HG03139 (cell line): Measurements from ENCODE around the gene RRAGD.

Experiments used
- ATAC-seq: cut with Tn5 transposase; IDR thresholded peaks from one replicate; pipeline ENCODE4 v1.9.1; 2021; ENCODE audit not compliant: unreplicated experiment

The RRAGD gene

GRCh38 chr6:89379281-89379680, 32.8 kb downstream of the RRAGD start:
- ATAC-seq: no peak

DNA sequence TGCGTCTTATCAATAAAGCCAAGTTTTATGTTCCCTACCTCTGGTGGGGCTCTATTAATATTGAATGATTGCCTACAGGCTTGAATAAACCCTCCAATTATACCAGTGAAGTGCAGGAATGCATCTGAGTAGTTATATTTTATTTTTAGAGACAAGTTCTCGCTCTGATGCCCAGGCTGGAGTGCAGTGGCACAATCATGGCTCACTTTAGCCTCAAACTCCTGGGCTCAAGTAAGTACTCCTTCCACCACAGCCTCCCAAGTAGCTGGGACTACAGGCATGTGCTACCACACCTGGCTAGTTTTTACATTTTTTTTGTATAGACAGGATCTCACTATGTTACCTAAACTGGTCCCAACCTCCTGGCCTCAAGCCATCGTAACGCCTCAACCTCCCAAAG, 33.4 kb downstream of the RRAGD start:
- ATAC-seq: no peak

- ATAC-seq: peak; percentile 82
These were observed 36.4 kb downstream of the RRAGD start for GRCh38 chr6:89375427-89376267.

- peak; percentile 28 for ATAC-seq
These were observed 39.6 kb downstream of the RRAGD start for GRCh38 chr6:89372506-89372901.

DNA sequence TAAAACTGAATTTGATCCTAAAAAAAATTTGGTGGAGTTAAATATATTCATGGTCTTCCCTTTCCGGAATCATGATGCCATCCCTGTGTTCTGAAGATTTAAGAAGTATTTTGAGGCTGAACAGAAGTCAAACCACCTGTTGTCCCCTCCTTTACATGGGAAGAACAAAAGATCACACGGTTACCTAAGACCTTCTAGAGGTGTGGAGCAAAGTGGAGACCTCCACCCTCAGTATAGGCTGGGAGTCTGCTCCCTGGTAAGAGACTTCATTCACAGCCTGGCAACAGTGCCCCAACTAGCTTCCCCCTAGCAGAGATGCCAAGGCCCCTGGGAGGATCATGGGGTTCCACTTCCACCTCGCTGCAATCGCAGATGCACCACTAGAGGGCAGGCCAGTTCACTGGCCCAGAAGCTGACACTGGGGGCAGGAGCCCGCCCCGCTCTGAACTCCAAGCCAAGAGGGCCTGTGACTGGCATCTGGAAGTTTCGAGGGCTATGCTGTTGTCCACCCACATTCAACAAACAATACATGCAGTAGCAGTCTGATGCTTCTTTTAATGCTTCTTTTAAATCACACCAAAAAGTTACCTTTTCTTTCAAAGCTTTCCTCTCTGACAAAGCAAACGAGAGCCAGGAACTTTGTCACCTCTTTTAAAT, 40.1 kb downstream of the RRAGD start:
- peak; percentile 62 for ATAC-seq

GRCh38 chr6:89368999-89369398, 43.1 kb downstream of the RRAGD start:
- no peak for ATAC-seq

DNA sequence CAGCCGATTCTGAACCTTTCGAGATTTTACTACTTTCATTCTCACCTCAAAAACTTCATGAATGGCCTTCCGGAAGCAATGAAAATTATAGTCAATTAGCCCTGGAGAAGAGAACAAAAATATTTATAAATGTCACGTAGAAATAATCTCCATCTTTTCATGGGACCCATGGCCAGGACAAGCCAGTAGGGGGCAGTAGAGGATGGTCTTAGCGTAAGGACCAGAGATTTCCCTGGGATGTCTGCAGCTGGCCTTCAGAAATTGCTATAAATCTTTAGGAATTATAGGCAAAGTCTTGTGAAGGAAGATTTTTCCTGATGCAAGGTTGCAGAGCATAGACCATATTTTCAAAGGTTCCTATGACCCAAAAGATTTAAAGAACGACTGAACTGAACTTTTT, 44.0 kb downstream of the RRAGD start:
- ATAC-seq: no peak

DNA sequence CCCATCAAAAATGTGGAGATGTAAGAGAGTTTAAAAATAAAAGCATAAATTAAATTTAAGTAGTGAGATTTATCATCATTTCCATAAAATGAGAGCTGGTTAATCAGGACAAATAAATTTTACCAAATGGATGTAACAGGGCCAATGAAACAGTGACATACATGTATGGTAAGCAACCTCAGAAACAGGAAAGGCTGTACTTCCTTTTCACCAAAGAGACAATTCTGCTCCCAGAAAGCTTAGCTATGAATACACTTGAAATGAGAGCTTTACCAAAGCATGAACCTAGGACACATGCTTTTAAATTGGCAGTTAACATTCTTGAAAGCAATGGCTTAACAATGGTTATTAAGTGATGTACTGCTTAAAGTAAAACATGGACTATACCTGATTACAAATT, 47.5 kb downstream of the RRAGD start:
- no peak for ATAC-seq

DNA sequence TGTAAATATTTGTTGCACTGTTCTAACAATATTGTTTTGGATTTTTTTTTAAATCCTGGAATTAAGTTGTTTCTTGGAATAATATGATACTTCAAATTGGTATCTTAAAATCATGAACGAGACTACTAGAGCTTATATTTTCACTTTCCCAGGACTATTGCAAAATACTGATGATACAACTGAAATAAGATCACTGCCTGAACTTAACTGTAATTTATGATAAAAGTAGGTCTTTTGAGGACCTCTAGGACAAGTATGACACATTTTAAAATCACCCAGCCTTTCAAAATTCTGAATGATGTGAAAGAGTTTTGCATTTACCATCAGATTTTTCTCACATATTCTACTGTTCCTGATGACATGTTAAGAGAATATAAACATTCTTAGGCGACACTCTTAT, 50.9 kb downstream of the RRAGD start:
- no peak for ATAC-seq

- peak; percentile 37 for ATAC-seq
These were observed 51.6 kb downstream of the RRAGD start for GRCh38 chr6:89360415-89360999.

DNA sequence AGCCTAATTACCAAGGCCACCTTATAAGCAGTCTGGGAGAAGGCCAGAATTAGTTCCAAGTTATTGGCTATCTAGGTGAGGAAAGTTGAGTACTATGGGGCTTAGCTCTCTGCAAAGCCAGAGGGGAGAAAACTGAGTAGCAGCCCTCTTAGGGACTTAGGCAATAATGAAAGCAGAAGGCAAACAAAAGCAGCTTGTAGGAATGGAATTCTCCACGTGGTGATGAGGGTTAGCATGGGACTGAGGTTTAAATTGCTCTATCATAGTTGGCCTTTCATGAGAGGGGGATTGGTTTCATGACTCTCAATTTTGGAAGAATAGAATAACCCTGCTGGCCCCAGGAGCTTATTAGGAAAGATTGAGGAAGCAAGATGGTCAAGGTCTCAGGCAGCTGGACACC, 52.5 kb downstream of the RRAGD start:
- ATAC-seq: no peak

- ATAC-seq: peak; percentile 43
These were observed 54.7 kb downstream of the RRAGD start for GRCh38 chr6:89357390-89357789.

DNA sequence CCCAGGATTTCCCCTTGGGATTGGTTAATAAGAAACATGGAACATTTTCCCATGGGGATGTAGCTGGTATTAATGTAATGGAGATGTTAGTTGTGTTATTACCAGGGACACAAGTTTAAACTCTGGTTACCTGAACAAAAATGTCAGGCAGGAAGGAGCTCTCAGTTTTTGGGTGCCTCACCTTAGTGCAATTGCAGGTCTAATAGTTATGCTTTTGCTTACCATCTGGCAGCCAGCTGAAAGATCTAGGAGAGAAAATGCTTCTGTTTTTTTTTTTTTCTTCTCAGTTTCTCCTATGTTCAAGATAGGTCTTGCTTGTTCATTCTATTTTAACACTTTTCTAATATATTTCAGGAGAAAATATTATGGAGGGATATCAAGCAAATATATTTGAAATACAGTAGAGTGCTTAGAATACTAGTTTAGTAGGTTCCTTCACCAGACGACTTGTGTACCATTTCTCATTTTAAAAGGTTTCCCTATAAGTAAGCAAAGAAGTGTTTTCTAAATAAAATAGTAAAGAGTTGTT, 55.4 kb downstream of the RRAGD start:
- no peak for ATAC-seq

DNA sequence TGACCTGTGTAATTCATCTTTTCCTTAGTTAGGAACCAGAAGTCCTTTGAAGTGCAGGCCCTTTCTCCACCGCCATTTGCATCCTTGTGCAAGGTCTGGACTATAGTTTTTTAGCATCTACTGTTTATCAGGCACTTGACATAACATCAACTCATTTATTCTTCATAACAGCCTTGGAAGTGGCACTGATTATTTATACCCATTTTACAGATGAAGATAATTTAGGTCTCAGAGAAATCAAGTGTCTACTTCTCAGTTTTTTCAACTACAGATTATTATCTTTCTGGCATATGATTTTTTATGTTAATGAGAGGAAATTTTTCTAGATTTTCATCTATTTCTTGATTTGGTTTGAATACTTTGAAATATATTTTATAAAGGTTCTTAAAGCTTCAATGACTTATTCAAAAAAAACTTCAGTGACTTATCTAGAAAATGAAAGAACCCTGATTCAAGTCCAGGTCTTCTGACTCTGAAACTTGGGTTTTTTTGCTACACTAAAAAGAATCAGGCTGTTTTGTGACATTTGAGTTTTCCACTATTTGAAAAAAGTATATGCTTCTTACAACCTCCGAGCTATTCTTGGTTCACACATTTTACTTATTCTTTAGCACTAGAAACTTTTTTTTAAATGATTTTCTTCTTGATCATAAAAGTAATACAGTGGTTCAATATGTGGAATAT, 56.4 kb downstream of the RRAGD start:
- no peak for ATAC-seq

GRCh38 chr6:89353702-89354392, 58.2 kb downstream of the RRAGD start:
- no peak for ATAC-seq

GRCh38 chr6:89353118-89353556, 58.9 kb downstream of the RRAGD start:
- ATAC-seq: no peak

GRCh38 chr6:89352278-89353117, 59.6 kb downstream of the RRAGD start, which contains the start of gene UBE2J1:
TSS of gene UBE2J1 (minus strand) at chr6:89352722. CDS start at chr6:89352569, 153 bp downstream.
- peak; percentile 42 for ATAC-seq

- ATAC-seq: no peak
These were observed 60.3 kb downstream of the RRAGD start for GRCh38 chr6:89351671-89352277.

- ATAC-seq: peak; percentile 38
These were observed 61.6 kb downstream of the RRAGD start for GRCh38 chr6:89350281-89350966.
